NCI-H2196 treated with DMSO at 0.1 percent for 48 hours (cell line): Measurements from ENCODE around the gene IGFALS.

ENCODE experiments used
- DNase-seq: peaks from one replicate; lab custom pipeline; 2025; ENCODE audit not compliant: unreplicated experiment; lab: John Stamatoyannopoulos, UW

The IGFALS gene

DNA sequence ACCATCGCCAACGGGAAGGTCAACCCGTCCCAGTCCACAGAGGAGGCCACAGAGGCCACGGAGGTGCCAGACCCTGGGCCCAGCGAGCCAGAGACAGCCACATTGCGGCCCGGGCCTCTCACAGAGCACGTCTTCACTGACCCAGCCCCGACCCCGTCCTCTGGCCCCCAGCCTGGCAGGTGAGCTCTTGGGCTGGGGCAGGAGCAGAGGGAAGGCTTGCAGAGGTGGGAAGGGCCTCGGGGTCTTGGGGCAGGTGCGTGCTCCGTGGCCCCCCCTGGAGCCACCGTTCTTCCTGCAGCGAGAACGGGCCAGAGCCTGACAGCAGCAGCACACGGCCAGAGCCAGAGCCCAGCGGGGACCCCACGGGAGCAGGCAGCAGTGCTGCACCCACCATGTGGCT, 27.3 kb downstream of the IGFALS start:
- DNase-seq = no peak

DNA sequence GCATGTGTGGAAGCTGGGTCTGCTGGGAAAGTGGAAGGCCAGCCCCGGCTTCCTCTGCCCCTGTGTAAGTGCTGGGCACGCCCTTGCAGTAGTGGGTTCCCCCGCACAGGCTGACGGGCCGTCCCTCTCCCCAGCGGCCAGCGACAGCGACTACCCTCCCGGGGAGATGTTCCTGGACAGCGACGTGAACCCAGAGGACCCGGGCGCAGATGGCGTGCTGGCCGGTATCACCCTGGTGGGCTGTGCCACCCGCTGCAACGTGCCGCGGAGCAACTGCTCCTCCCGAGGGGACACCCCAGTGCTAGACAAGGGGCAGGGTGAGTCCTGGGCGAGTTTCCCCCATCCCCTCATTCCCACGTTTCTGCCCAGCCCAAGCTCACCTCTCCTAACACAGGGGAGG, 27.7 kb downstream of the IGFALS start:
- no peak for DNase-seq

DNA sequence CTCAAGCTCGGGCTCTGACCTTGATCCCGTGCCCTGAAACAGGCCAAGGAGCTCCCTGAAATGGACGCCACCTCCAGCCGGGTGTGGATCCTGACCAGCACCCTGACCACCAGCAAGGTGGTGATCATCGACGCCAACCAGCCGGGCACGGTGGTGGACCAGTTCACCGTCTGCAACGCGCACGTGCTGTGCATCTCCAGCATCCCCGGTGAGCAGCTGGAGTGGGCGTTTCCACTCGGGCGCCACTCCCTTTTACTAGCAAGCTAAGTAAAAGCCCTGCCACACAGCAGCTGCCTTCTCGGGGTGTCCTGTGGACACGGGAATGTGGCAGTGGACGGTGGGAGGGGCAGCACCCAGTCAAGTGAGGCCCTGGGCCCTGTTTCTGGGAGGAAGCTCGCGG, 28.5 kb downstream of the IGFALS start:
- no peak for DNase-seq

DNA sequence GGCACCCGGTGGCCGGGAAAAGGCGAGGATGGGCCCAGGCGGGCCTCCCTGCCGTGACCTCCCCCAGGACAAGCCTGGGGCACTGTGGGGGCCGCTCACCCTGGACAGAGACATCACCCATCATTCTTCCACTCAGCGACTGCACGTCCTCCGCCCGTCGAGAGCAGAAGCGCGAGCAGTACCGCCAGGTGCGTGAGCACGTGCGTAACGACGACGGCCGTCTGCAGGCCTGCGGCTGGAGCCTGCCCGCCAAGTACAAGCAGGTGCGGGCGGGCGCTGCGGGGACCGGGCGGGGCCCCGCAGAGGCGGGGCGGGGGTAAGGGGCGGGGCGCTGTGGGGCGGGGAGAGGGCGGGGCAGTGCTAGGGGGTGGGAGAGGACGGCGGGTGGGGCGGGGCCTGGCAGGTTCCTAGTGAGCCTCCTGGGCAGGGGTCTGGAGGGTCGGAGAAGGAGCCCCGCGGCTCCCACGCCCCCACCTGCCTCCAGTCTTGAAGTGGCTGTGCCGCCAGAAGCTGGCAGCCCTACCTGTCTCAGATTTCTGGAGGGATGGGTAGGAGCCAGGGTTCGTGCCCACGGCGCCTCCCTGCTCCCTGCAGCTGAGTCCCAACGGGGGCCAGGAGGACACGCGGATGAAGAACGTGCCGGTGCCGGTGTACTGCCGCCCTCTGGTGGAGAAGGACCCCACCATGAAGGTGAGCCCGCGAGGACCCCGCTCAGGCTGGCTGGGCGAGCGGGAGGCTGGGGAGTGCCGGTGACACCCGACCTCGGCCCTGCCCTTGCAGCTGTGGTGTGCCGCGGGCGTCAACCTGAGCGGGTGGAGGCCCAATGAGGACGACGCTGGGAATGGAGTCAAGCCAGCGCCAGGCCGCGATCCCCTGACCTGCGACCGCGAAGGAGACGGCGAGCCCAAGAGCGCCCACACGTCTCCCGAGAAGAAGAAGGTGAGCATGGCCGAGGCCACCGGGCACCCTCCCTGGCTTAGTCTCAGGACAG, 29.7 kb downstream of the IGFALS start:
- DNase-seq = no peak

DNA sequence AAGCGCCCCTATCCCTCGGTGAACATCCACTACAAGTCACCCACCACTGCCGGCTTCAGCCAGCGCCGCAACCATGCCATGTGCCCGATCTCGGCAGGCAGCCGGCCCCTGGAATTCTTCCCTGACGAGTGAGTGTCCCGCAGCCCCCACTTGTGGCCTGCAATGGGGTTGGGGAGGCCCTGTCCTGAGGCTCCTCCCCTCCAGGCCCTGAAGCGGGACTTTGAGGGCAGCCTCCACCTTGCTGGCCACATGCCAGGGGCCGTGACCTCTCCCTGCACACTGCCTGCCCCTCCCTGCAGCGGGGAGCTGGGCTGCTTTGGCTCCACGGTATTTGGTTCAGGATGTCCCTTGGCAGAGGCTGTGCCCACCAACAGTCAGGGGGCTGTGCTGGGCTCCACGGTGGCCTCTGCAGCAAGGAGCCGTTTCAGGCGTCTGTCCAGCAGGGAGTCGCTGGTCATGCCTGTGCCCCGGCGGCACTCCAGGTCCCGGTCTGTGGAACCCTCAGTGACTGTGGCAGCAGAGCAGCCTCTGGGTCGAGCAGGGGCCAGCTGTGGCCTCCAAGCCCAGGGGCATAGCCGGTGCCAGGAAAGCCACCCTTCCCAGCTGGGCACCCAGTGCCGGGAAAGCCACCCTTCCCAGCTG, 30.5 kb downstream of the IGFALS start:
- no peak for DNase-seq

DNA sequence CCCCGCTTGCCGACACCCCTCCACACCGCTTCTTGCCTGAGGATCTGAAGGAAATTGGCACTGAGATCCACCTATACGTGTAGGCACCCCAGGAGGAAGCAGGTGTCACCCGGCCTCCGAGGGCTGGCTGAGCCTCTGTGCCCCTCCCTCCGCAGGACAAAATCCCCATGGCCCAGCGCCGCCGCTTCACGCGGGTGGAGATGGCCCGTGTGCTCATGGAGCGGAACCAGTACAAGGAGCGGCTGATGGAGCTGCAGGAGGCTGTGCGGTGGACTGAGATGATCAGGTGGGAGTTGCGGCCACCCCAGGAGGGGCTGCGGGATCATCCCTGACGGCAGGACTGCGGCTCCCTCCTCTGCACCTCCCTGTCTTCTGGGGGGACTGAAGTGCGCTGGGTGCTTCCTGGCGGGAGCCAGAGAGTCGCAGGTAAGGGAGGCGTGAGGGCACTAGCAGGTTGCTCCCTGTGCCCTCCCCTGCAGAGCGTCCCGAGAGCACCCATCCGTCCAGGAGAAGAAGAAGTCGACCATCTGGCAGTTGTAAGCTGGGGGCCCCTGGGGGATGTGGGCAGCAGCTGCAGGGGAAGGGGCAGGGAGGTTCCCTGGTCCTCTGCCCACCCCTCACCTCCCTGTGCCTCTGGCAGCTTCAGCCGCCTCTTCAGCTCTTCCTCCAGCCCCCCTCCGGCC, 31.2 kb downstream of the IGFALS start:
- no peak for DNase-seq

- no peak for DNase-seq
These were observed 31.8 kb downstream of the IGFALS start for GRCh38 chr16:1761751-1762150.

GRCh38 chr16:1760911-1761310, 32.6 kb downstream of the IGFALS start:
- DNase-seq = no peak

- no peak for DNase-seq
These were observed 34.0 kb downstream of the IGFALS start for GRCh38 chr16:1759511-1759910.

GRCh38 chr16:1758923-1759322, 34.6 kb downstream of the IGFALS start:
- no peak for DNase-seq

GRCh38 chr16:1757714-1758461, 35.6 kb downstream of the IGFALS start:
- DNase-seq = no peak

- no peak for DNase-seq
These were observed 39.3 kb downstream of the IGFALS start for GRCh38 chr16:1754204-1754603.

GRCh38 chr16:1752853-1753252, 40.7 kb downstream of the IGFALS start:
- DNase-seq = no peak

DNA sequence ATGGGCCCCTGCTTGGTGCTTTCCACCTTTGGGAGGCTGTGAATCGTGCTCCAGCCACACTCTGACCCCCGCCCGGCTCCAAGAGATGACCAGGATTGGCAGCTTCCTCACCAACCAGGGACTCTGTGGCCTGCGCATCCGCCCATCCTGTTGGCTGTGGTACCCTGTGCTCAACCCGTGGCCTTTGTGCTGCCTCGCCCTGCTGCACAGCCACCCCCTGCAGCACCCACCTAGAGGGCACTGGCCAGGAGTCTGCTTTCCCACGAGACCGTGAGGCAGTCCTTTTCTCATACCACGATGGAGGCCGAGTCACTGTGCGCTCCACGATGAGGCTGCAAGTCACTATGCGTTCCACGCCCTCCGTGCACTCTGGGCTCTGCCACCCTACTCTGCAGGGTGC, 41.6 kb downstream of the IGFALS start:
- DNase-seq = no peak

DNA sequence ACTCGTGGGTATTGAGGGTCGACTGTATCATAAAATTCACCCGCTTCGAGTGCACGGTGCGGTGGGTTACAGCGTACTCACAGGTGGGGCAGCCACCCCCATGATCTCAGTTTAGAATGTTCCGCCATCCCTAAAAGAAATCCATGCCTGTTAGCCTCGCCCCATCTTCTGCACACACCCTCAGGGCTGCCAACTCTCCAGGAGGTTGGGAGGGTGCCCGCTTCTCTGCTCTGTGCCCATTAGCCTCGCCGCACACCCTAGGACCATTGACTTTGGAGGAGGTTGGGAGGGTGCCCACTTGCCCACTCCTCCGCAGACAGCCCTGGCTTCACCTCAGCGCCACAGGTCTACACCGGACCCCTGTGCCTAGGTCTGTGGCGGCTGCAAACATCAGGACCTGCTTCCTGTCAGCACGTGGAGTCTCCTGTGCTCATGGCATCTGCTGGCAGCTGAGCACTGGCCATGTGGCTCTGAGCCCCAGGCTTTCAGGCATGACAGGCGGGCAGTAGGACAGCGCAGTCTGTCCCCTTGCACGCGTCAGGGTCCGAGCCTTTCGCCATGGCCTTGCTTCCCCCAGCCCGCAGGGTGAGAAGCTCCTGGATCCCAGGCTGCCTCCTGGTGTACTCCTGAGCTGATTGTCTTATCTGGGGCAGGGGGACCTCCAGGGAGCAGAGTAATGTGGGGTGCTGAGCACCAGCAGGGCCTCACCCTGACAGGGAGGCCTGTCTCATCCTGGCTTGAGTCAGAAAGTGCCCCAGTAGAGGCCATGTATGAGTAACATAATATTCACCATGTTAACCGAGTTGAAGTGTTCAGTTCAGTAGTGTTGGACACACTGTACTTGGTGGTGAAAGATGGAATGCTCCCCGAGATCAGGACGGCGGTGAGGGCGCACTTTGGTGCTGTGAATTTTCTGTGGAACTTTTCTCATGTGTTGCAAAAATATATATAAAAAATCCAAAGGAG, 44.1 kb downstream of the IGFALS start:
- DNase-seq = no peak

DNA sequence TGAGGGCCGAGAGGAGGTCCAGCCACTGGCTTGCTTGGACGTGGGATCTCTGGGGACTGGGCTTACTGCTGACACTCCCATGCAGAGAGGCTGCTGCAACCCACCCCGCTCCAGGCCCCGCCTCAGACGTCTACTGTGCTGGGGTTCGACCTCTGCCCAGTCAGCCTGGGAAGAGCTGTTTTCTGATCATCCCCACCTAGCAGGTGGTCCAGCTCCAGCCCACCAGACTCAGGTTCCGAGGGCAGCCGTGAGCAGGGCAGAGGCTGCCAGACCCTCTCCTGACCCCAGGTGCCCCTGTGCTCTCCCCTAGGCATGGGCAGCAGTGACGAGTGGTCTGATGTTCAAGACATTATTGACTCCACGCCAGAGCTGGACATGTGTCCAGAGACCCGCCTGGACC, 45.6 kb downstream of the IGFALS start:
- DNase-seq = no peak

DNA sequence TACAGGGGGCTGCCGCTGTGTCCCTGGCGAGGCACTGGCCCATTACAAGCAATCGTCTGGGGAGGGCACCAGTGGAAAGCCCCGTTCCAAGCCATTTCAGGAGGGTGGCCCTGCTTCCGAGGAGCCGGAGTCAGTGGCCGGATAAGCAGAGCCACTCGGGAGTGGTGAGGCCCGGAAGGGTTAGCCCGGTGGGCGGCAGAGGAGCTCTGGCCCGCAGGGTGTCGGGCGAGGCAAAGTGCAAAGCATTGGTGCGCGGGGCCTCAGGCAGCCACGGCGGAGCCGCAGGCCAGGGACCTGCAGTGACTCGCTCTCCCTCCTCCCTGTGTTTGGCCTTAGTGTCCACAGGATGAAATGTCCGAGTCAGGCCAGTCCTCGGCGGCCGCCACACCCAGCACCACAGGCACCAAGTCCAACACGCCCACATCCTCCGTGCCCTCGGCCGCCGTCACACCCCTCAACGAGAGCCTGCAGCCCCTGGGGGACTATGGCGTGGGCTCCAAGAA, 46.8 kb downstream of the IGFALS start:
- no peak for DNase-seq

DNA sequence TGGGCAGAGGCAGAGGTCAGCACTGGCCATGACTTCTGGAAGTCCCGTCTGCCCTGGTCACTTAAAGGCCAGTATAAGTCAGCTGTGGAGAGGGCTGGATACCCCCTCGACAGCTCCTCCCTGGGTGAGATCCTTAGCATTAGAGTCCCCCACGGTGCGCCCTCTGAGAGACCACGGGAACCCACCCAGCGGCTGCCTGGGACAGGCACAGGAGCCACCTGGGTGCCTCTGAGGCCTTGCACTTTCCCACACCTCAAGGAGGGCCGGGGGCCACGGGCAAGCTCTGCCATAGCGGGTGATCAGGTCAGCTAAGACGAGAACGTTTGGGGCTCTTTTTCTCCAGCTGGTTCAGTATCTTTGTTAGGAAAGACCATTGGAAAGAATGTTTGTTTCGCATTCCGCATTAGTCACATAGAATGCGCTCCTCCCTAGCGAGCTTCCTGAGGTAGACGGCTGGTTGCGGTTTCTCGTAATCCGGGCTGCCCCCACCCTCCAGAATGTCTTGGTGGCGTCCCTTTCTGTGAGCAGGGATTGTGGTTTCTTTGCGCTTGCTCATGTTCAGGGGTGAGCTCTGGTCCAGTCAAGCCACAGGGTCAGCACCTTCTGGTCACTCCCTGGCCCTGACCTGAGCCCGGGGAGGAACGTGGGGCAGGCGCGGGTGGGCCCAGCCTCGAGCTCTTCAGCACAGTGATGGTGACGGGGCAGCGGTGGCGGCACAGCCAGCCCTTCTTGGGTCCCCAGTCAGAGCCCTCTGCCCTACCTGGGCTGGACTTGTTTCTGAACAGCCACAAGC, 47.4 kb downstream of the IGFALS start:
- DNase-seq = no peak
